Measurements from ENCODE around the gene ABCA13.

Gene ABCA13

GRCh38 chr7:48244864-48245271 lies 73.6 kb downstream of the ABCA13 start:
- peak; percentile 76 for DNase-seq

- DNase-seq, result peak; percentile 13
Measured at GRCh38 chr7:48245751-48246472, 74.7 kb downstream of the ABCA13 start.

- no peak for DNase-seq
Measured at GRCh38 chr7:48249166-48249565, 77.9 kb downstream of the ABCA13 start.

- peak; percentile 61 for DNase-seq
Measured at GRCh38 chr7:48250441-48250951, 79.2 kb downstream of the ABCA13 start.

- no peak for DNase-seq
Measured at GRCh38 chr7:48251766-48252165, 80.5 kb downstream of the ABCA13 start.

GRCh38 chr7:48252995-48253394 lies 81.7 kb downstream of the ABCA13 start:
- no peak for DNase-seq

- peak; percentile 59 for DNase-seq
Measured at GRCh38 chr7:48255046-48255445, 83.8 kb downstream of the ABCA13 start.

GRCh38 chr7:48259463-48260280 lies 88.4 kb downstream of the ABCA13 start:
- DNase-seq, result no peak

GRCh38 chr7:48261696-48262095 lies 90.4 kb downstream of the ABCA13 start:
- DNase-seq, result no peak

GRCh38 chr7:48262606-48263310 lies 91.5 kb downstream of the ABCA13 start:
- no peak for DNase-seq

GRCh38 chr7:48263311-48263650 lies 92.0 kb downstream of the ABCA13 start:
- no peak for DNase-seq

- no peak for DNase-seq
Measured at GRCh38 chr7:48269066-48269465, 97.8 kb downstream of the ABCA13 start.

GRCh38 chr7:48274662-48275061 lies 103.4 kb downstream of the ABCA13 start:
- peak; percentile 51 for DNase-seq

GRCh38 chr7:48279420-48279819 lies 108.2 kb downstream of the ABCA13 start:
- no peak for DNase-seq

GRCh38 chr7:48280100-48280499 lies 108.8 kb downstream of the ABCA13 start:
- DNase-seq, result peak; percentile 78

- DNase-seq, result peak; percentile 67
Measured at GRCh38 chr7:48285373-48285772, 114.1 kb downstream of the ABCA13 start.

GRCh38 chr7:48286836-48287235 lies 115.6 kb downstream of the ABCA13 start:
- DNase-seq, result no peak

GRCh38 chr7:48289656-48290055 lies 118.4 kb downstream of the ABCA13 start:
- no peak for DNase-seq

- peak; percentile 39 for DNase-seq
Measured at GRCh38 chr7:48292949-48293348, 121.7 kb downstream of the ABCA13 start.

- DNase-seq, result no peak
Measured at GRCh38 chr7:48295296-48295971, 124.2 kb downstream of the ABCA13 start.

GRCh38 chr7:48296966-48297365 lies 125.7 kb downstream of the ABCA13 start:
- no peak for DNase-seq

GRCh38 chr7:48298779-48299178 lies 127.5 kb downstream of the ABCA13 start:
- peak; percentile 72 for DNase-seq

All from fibroblast of upper back skin (primary cell).